Kidney glomerular epithelial cell (primary cell): ENCODE results near the gene SEMA4D.

Source experiments
- DNase-seq: peaks from one replicate; lab custom pipeline; 2025; lab: John Stamatoyannopoulos, UW

Gene SEMA4D

GRCh38 chr9:89313842-89314241 lies 184.1 kb downstream of the SEMA4D start:
- DNase-seq, result no peak

- no peak for DNase-seq
Observed at GRCh38 chr9:89312222-89312571, 185.7 kb downstream of the SEMA4D start.

GRCh38 chr9:89311346-89312221 lies 186.3 kb downstream of the SEMA4D start:
- no peak for DNase-seq
